Measurements from ENCODE around the gene GNAL.
A peak's percentile ranks its signal among the peaks of the same experiment; 100 is the strongest.
"Not testable (repeated sequence)": the region's sequence is repeated elsewhere in the genome, so short reads cannot be mapped to it uniquely, and the experiment has no call there.

Gene GNAL

DNA sequence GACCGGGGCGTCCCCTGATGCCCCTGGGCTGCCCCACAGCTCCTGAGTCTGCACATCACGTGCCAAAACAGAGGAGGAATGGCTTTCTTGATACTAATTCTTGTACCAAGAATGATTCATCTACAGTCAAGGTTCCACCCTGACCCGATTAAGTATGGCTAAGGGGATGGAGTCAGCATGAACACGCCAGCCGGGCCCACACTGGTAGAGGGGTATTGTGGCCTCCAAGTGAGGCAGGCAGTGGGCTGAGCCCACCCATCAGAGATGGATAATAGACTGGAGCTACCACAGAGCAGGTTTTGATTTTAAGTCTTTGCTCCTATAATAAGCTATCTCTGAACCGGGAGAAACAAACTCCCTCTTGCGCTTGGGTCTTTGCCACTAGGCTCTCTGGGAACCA lies 17.9 kb upstream of the GNAL start:
- H3K27me3 ChIP-seq (ENCODE audit: control insufficient read depth, insufficient read depth, low read length), result peaks cover 5% of the 10 kb centered on the region

DNA sequence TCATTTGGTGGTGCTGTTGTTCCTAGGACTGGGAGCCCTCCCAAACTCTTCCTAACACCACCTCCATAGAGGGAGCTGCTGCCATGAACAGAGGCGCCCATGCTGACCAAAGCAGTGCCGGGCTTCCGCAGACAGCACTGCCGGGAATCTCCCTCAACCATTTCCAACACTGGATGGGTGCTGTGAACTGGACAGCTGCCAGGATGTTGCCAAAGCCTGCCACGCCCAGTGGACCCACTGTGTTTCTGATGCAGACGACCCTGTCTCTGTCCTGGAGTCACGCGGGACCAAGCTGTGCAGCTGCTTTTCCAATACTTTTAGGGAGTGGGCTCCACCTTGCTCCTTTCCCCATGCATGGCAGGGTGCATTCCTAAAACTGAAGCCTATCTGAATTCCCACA lies 16.9 kb upstream of the GNAL start:
- Histone ChIP-seq H3K9me3 (ENCODE audit: control insufficient read depth, insufficient read depth, low read length) (no peaks in the 10 kb centered on the region), H3K9ac (ENCODE audit: low read depth, low read length) (no peak overlapping the region), H3K27me3 (ENCODE audit: control insufficient read depth, insufficient read depth, low read length) (peaks cover 5% of the 10 kb centered on the region), H3K4me1 (ENCODE audit: control insufficient read depth, insufficient read depth, low read length) (no peaks in the 10 kb centered on the region), H3K4me3 (ENCODE audit: low read depth, low read length) (no peak overlapping the region), H3K36me3 (ENCODE audit: control insufficient read depth, insufficient read depth, low read length) (no peaks in the 10 kb centered on the region)

More for the DNA sequence above, 17.9 kb upstream of the GNAL start:
- no peaks in the 10 kb centered on the region for H3K9me3 ChIP-seq (ENCODE audit: control insufficient read depth, insufficient read depth, low read length)
- H3K4me1 ChIP-seq (ENCODE audit: control insufficient read depth, insufficient read depth, low read length), result no peaks in the 10 kb centered on the region
- H3K4me3 ChIP-seq (ENCODE audit: low read depth, low read length), result no peak overlapping the region
- H3K36me3 ChIP-seq (ENCODE audit: control insufficient read depth, insufficient read depth, low read length), result no peaks in the 10 kb centered on the region
- H3K9ac ChIP-seq (ENCODE audit: low read depth, low read length), result no peak overlapping the region

DNA sequence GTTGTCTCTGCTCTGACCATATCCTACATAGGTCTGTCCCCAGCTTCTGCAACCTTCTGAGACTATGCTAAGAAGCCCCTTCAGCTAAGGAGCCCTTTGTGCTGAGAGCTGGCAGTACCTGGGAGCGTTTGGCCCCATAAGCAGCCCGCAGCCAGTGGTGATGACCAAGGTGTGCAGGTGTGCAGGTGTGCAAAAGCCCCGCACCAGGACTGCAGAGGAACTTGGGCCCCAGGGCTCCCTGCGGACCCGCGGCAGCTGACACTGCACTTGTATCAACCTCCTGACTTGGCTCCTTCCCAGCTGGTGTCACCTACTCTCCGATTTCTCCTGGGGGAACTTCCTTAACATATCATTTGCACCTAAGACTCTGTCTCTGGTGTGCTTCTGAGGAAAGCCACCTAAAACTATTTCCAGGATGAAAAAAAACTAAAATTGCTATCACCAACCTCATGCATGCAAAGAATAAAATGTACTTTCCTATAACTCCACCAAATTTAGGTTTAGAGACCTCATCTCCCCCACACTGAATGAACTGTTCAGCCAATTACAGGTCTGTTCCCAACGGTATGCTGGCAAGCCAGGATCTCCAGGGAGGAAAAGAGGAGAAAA lies 16.1 kb upstream of the GNAL start:
- H3K36me3 ChIP-seq (ENCODE audit: control insufficient read depth, insufficient read depth, low read length), result no peaks in the 10 kb centered on the region
- H3K4me3 ChIP-seq (ENCODE audit: low read depth, low read length), result no peak overlapping the region
- peaks cover 5% of the 10 kb centered on the region for H3K27me3 ChIP-seq (ENCODE audit: control insufficient read depth, insufficient read depth, low read length)

DNA sequence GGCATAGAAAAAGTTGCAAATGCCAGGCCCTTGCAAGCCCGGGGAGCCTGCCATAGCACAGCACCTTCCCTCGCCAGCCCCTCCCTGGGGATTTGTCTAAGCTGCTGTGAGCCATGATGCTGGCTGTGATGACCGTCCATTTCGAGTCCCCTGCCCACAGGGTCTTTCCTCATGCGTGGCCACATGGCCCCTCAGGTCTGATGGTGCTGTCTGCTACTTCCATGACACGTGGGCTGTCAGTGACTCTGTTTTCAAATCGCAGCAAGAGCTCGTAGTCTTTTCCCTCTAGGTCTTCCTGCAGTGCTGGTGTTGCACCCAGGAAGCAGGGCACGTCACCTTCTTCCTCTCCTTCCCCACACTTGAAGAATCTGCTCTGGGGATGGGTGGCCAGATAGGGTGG lies 15.5 kb upstream of the GNAL start:
- no peaks in the 10 kb centered on the region for H3K4me1 ChIP-seq (ENCODE audit: control insufficient read depth, insufficient read depth, low read length)
- no peak overlapping the region for H3K4me3 ChIP-seq (ENCODE audit: low read depth, low read length)
- peaks cover 5% of the 10 kb centered on the region for H3K27me3 ChIP-seq (ENCODE audit: control insufficient read depth, insufficient read depth, low read length)
- H3K9me3 ChIP-seq (ENCODE audit: control insufficient read depth, insufficient read depth, low read length), result no peaks in the 10 kb centered on the region
- no peak overlapping the region for H3K9ac ChIP-seq (ENCODE audit: low read depth, low read length)
- H3K36me3 ChIP-seq (ENCODE audit: control insufficient read depth, insufficient read depth, low read length), result no peaks in the 10 kb centered on the region

More for the DNA sequence above, 16.1 kb upstream of the GNAL start:
- H3K9ac ChIP-seq (ENCODE audit: low read depth, low read length), result no peak overlapping the region
- no peaks in the 10 kb centered on the region for H3K9me3 ChIP-seq (ENCODE audit: control insufficient read depth, insufficient read depth, low read length)
- H3K4me1 ChIP-seq (ENCODE audit: control insufficient read depth, insufficient read depth, low read length), result no peaks in the 10 kb centered on the region

DNA sequence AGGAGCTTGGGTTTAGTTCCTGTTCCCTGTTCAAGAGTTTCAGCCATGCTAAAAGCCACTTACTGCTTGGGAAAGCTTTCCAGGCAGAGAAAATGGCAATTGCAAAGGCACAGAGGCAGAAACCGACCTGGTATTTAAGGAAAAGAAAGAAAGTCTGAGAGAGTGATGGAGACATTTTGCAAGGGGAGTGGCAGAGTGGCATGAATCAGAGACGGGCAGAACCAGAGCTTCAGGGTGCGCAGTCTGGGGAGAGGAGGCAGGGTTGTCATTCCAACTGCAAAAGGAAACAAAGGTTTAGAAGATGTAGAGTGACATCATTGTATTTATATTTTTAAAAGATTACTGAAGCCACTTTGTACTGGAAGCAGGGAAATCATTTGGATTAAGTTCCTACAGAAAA lies 14.9 kb upstream of the GNAL start:
- H3K9me3 ChIP-seq (ENCODE audit: control insufficient read depth, insufficient read depth, low read length), result no peaks in the 10 kb centered on the region
- H3K27me3 ChIP-seq (ENCODE audit: control insufficient read depth, insufficient read depth, low read length), result peaks cover 3% of the 10 kb centered on the region
- no peak overlapping the region for H3K4me3 ChIP-seq (ENCODE audit: low read depth, low read length)
- no peaks in the 10 kb centered on the region for H3K36me3 ChIP-seq (ENCODE audit: control insufficient read depth, insufficient read depth, low read length)
- H3K9ac ChIP-seq (ENCODE audit: low read depth, low read length), result no peak overlapping the region
- no peaks in the 10 kb centered on the region for H3K4me1 ChIP-seq (ENCODE audit: control insufficient read depth, insufficient read depth, low read length)

DNA sequence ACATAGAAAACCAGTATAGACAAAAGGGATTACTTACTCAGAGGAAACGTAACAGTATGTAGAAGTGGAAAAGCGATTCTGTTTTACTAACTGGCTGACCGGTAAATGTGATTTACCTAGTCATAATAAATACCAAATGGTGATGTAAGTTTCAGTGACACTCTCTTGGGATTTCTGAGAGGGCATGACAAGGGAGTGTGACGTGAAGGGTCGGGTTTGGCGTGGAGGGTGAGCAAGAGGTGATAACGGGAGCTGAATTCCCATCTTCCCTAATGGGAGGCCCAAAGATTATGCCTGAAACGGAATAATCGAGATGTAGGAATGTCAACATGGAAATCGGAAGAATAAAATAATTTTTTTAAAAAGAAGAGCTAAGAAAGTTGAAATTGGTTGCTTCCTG lies 12.7 kb upstream of the GNAL start:
- no peaks in the 10 kb centered on the region for H3K4me1 ChIP-seq (ENCODE audit: control insufficient read depth, insufficient read depth, low read length)
- no peaks in the 10 kb centered on the region for H3K9me3 ChIP-seq (ENCODE audit: control insufficient read depth, insufficient read depth, low read length)
- H3K4me3 ChIP-seq (ENCODE audit: low read depth, low read length), result no peak overlapping the region
- H3K36me3 ChIP-seq (ENCODE audit: control insufficient read depth, insufficient read depth, low read length), result no peaks in the 10 kb centered on the region
- H3K9ac ChIP-seq (ENCODE audit: low read depth, low read length), result no peak overlapping the region
- no peaks in the 10 kb centered on the region for H3K27me3 ChIP-seq (ENCODE audit: control insufficient read depth, insufficient read depth, low read length)

DNA sequence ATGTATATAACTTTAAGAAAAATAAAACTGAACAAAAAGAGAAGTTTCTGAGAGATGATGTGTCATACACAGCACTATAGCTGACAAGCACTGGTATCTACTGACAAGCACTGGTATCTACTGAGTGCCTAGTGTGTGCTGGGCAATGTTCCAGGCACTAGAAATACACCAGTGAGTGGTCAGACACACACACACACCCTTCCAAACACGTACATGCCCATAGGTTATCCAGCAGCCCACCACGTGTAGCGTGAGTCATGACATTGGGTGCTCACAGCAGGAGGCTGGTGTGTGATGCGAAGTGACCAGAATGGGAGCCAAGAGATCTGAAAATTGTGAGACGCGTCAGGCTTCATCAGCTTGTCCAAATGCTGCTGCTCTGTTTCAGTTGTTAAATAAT lies 12.2 kb upstream of the GNAL start:
- Histone ChIP-seq H3K36me3 (ENCODE audit: control insufficient read depth, insufficient read depth, low read length) (no peaks in the 10 kb centered on the region), H3K27me3 (ENCODE audit: control insufficient read depth, insufficient read depth, low read length) (no peaks in the 10 kb centered on the region), H3K4me3 (ENCODE audit: low read depth, low read length) (no peak overlapping the region), H3K9me3 (ENCODE audit: control insufficient read depth, insufficient read depth, low read length) (no peaks in the 10 kb centered on the region), H3K9ac (ENCODE audit: low read depth, low read length) (no peak overlapping the region), H3K4me1 (ENCODE audit: control insufficient read depth, insufficient read depth, low read length) (no peaks in the 10 kb centered on the region)

DNA sequence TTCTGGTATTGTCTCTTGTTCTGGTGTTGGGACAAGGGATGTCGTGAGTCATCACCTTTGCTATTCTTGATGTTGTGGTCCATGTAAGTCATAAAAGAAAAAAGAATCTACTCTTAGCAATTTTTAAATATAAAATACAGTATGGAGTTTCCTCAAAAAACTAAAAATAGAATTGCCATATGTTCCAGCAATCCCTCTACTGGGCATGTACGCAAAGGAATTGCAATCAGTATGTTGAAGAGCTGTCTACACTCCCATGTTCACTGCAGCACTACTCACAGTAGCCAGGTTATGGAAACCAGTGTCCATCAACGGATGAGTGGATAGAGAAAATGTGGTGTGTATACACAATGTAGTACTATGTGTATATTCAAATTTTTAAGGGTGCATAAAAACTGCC lies 10.9 kb upstream of the GNAL start:
- H3K27me3 ChIP-seq (ENCODE audit: control insufficient read depth, insufficient read depth, low read length), result no peaks in the 10 kb centered on the region
- no peaks in the 10 kb centered on the region for H3K4me1 ChIP-seq (ENCODE audit: control insufficient read depth, insufficient read depth, low read length)
- H3K36me3 ChIP-seq (ENCODE audit: control insufficient read depth, insufficient read depth, low read length), result no peaks in the 10 kb centered on the region
- H3K9me3 ChIP-seq (ENCODE audit: control insufficient read depth, insufficient read depth, low read length), result no peaks in the 10 kb centered on the region
- no peak overlapping the region for H3K9ac ChIP-seq (ENCODE audit: low read depth, low read length)
- no peak overlapping the region for H3K4me3 ChIP-seq (ENCODE audit: low read depth, low read length)

DNA sequence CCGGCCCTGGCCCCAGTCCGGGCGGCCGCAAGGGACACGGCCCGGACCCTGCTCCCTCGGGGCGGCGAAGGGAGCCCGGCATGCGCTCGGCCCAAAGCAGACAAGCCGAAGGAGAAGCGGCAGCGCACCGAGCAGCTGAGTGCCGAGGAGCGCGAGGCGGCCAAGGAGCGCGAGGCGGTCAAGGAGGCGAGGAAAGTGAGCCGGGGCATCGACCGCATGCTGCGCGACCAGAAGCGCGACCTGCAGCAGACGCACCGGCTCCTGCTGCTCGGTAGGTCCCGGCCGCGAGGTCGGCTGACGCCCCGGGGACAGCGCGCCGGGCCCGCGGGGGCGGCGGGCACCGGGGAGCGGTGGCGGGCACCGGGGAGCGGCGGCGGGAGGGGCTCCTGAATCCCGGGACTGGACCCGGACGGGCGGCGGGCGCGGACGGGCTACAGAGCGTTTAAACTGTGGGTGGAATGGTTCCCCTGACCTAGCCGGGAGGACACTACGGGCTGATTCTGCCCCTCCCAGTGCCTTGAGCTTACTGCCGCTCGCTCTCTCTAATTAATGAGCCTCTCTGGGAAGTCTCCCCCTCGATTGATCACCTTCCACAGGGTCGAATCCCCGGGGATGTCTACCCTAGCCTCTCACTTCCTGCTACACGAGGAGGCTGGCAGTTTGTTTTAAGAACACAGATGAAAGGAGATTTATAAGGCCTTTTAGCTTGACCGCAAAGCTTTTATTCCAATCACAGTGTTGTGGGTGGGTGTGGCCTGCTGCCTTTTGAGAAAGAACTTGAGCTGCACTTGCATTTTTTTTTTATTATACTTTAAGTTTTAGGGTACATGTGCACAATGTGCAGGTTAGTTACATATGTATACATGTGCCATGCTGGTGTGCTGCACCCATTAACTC lies 853 bp downstream of the GNAL start:
- peak overlapping the region; percentile 68 for H3K4me3 ChIP-seq (ENCODE audit: low read depth, low read length)
- H3K9me3 ChIP-seq (ENCODE audit: control insufficient read depth, insufficient read depth, low read length), result no peaks in the 10 kb centered on the region
- H3K4me1 ChIP-seq (ENCODE audit: control insufficient read depth, insufficient read depth, low read length), result no peaks in the 10 kb centered on the region
- H3K9ac ChIP-seq (ENCODE audit: low read depth, low read length), result no peak overlapping the region
- no peaks in the 10 kb centered on the region for H3K36me3 ChIP-seq (ENCODE audit: control insufficient read depth, insufficient read depth, low read length)
- H3K27me3 ChIP-seq (ENCODE audit: control insufficient read depth, insufficient read depth, low read length), result peaks cover 25% of the 10 kb centered on the region

DNA sequence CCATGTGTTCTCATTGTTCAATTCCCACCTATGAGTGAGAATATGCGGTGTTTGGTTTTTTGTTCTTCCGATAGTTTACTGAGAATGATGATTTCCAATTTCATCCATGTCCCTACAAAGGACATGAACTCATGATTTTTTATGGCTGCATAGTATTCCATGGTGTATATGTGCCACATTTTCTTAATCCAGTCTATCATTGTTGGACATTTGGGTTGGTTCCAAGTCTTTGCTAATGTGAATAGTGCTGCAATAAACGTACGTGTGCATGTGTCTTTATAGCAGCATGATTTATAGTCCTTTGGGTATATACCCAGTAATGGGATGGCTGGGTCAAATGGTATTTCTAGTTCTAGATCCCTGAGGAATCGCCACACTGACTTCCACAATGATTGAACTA lies 1.6 kb downstream of the GNAL start:
- H3K4me3 ChIP-seq (ENCODE audit: low read depth, low read length); H3K36me3 ChIP-seq (ENCODE audit: control insufficient read depth, insufficient read depth, low read length); H3K4me1 ChIP-seq (ENCODE audit: control insufficient read depth, insufficient read depth, low read length); H3K9me3 ChIP-seq (ENCODE audit: control insufficient read depth, insufficient read depth, low read length); H3K9ac ChIP-seq (ENCODE audit: low read depth, low read length): not testable (repeated sequence)
- H3K27me3 ChIP-seq (ENCODE audit: control insufficient read depth, insufficient read depth, low read length), result peaks cover 25% of the 10 kb centered on the region

DNA sequence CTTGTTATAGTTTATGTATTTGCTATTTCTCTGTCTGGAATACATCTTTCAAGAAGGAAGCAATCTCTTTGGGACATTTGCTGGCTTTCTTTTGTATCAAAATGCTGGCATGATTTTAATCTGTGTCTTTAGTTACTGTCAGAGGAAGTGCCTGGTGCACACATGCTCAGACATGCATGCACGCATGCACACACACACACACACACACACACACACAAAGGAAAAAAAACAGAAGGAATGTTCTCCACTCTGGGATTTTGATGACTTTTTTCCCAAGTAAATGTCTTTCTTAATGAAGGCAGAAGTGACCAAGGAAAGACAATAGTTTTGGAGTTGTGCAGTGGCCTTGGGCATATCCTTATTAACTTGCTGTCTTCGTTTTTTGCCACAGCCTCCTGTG lies 6.7 kb downstream of the GNAL start:
- H3K9ac ChIP-seq (ENCODE audit: low read depth, low read length), result no peak overlapping the region
- H3K27me3 ChIP-seq (ENCODE audit: control insufficient read depth, insufficient read depth, low read length), result peaks cover 9% of the 10 kb centered on the region
- H3K4me1 ChIP-seq (ENCODE audit: control insufficient read depth, insufficient read depth, low read length), result no peaks in the 10 kb centered on the region
- no peaks in the 10 kb centered on the region for H3K9me3 ChIP-seq (ENCODE audit: control insufficient read depth, insufficient read depth, low read length)
- no peak overlapping the region for H3K4me3 ChIP-seq (ENCODE audit: low read depth, low read length)
- no peaks in the 10 kb centered on the region for H3K36me3 ChIP-seq (ENCODE audit: control insufficient read depth, insufficient read depth, low read length)

DNA sequence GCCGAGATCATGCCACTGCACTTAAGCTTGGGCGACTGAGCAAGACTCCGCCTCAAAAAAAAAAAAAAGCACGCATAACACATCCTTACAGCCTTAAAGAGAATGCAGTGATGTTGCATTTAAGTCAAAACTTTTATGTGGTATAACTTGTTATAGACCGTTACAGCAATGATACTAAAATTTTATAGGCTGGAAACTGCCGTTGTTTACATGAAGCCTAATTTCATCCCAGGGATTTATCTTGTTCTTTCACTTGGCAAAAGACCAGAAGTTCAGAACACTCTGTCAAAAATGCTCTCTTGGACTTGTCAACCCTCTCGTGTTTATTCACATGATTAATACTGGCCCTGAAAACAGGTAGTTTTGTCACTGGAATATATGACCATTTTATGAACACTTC lies 7.4 kb downstream of the GNAL start:
- H3K4me3 ChIP-seq (ENCODE audit: low read depth, low read length), result no peak overlapping the region
- H3K9ac ChIP-seq (ENCODE audit: low read depth, low read length), result no peak overlapping the region
- no peaks in the 10 kb centered on the region for H3K36me3 ChIP-seq (ENCODE audit: control insufficient read depth, insufficient read depth, low read length)
- H3K9me3 ChIP-seq (ENCODE audit: control insufficient read depth, insufficient read depth, low read length), result no peaks in the 10 kb centered on the region
- no peaks in the 10 kb centered on the region for H3K4me1 ChIP-seq (ENCODE audit: control insufficient read depth, insufficient read depth, low read length)
- peaks cover 9% of the 10 kb centered on the region for H3K27me3 ChIP-seq (ENCODE audit: control insufficient read depth, insufficient read depth, low read length)

Measured in iPS-15b (cell line).